ENCODE data around the gene NPW. TPM values are rescaled to one million over a fixed set of nuclear protein-coding genes. Genes with fewer than 3 reads are reported as not detected.

Gene NPW
- total RNA-seq, 1 donor from 2014 or later: not detected

DNA sequence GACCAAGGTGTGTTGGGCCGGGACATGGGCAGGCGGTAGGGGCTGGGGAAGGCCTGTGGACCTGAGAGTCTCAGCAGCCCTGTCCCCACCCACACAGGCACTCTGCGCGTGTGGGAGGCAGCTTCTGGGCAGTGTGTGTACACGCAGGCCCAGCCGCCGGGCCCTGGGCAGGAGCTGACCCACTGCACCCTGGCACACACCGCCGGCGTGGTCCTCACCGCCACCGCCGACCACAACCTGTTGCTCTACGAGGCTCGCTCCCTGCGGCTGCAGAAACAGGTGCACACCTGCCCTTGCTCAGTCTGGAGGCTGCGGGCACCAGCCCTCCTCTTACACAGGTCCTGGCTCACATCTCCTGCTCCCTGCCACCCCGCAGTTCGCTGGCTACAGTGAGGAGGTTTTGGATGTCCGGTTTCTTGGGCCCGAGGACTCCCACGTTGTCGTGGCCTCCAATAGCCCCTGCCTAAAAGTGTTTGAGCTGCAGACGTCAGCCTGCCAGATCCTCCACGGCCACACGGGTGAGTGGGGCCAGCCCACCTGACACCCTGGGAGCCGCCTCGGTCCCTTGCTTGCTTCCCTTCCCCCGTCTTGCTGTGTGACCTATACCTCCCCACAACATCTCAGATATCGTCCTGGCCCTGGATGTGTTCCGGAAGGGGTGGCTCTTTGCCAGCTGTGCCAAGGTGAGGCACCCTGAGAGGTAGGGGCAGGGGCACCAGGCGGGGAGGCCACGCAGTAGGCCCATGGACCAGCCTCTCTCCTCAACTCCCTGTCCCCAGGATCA lies 44.0 kb upstream of the NPW start:
- peaks cover 24% of the 10 kb centered on the region for H3K36me3 ChIP-seq (ENCODE audit: control insufficient read depth, insufficient read depth, low read length)
- DNase-seq (ENCODE audit: low read depth): no peak
- no peak for TF ChIP-seq CTCF (IDR thresholded peaks at IDR 0.05; ENCODE audit: insufficient read depth, low read length, severe bottlenecking)
- no peaks in the 10 kb centered on the region for H3K27me3 ChIP-seq (ENCODE audit: control insufficient read depth, insufficient read depth, low read length)
- H3K4me3 ChIP-seq (ENCODE audit: low read depth, low read length): no peak overlapping the region
- no peak for FAIRE-seq

DNA sequence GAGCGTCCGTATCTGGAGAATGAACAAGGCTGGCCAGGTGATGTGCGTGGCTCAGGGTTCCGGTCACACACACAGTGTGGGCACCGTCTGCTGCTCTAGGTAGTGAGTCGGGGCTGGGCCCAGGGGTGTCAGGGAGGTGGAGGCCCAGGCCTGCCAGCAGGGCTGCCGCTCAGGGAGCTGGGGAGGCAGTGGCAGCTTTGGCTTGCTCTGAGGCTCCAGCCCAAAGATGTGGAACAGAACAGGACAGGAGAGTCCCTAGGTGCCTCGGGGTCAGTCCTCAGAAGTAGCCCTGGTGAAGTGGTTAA lies 43.4 kb upstream of the NPW start:
- H3K27me3 ChIP-seq (ENCODE audit: control insufficient read depth, insufficient read depth, low read length): peaks cover 3% of the 10 kb centered on the region
- DNase-seq (ENCODE audit: low read depth) (no peak), FAIRE-seq (no peak)
- TF ChIP-seq CTCF (IDR thresholded peaks at IDR 0.05; ENCODE audit: insufficient read depth, low read length, severe bottlenecking): no peak
- no peak overlapping the region for H3K4me3 ChIP-seq (ENCODE audit: low read depth, low read length)
- H3K36me3 ChIP-seq (ENCODE audit: control insufficient read depth, insufficient read depth, low read length): peaks cover 24% of the 10 kb centered on the region

GRCh38 chr16:1976951-1977874 lies 42.4 kb upstream of the NPW start:
- peaks cover 24% of the 10 kb centered on the region for H3K36me3 ChIP-seq (ENCODE audit: control insufficient read depth, insufficient read depth, low read length)
- H3K27me3 ChIP-seq (ENCODE audit: control insufficient read depth, insufficient read depth, low read length): peaks cover 5% of the 10 kb centered on the region
- H3K4me3 ChIP-seq (ENCODE audit: low read depth, low read length): no peak overlapping the region
- FAIRE-seq: no peak
- DNase-seq (ENCODE audit: low read depth): no peak
- no peak for TF ChIP-seq CTCF (IDR thresholded peaks at IDR 0.05; ENCODE audit: insufficient read depth, low read length, severe bottlenecking)

GRCh38 chr16:1977875-1978268 lies 41.7 kb upstream of the NPW start:
- TF ChIP-seq CTCF (IDR thresholded peaks at IDR 0.05; ENCODE audit: insufficient read depth, low read length, severe bottlenecking): no peak
- peaks cover 5% of the 10 kb centered on the region for H3K27me3 ChIP-seq (ENCODE audit: control insufficient read depth, insufficient read depth, low read length)
- H3K36me3 ChIP-seq (ENCODE audit: control insufficient read depth, insufficient read depth, low read length): peaks cover 24% of the 10 kb centered on the region
- DNase-seq (ENCODE audit: low read depth) (no peak), FAIRE-seq (no peak)
- H3K4me3 ChIP-seq (ENCODE audit: low read depth, low read length): no peak overlapping the region

DNA sequence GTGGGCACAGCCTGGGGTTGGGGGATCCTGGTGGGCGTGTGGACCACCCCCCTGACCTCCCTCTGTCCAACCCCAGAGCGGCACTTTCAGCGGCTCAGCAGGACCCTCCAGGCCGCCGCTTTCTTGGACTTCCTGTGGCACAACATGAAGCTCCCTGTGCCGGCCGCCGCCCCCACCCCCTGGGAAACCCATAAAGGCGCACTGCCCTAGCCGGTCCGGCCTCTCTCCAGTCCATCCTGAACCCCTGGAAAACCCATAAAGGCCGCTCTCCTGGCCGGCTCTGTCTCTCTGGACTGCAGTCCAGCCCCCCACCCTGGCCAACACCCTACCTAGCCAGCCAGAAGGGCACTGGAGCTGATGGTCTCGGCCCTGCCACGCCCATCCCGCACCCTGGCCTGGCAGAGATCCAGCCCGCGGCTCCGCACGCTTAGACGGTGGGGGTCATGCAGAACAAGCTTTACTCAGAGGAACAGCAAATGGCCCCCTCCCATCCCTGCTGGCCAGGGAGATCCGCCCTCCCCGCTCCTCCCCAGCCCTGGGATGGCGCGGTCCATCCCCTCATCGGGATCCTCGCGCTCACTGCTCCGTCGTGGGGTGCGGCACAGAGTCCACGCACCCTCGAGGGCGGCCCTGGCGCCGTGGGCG lies 41.0 kb upstream of the NPW start:
- DNase-seq (ENCODE audit: low read depth): no peak
- Histone ChIP-seq H3K4me3 (ENCODE audit: low read depth, low read length) (peak overlapping the region; percentile 50), H3K36me3 (ENCODE audit: control insufficient read depth, insufficient read depth, low read length) (peaks cover 24% of the 10 kb centered on the region), H3K27me3 (ENCODE audit: control insufficient read depth, insufficient read depth, low read length) (peaks cover 5% of the 10 kb centered on the region)
- FAIRE-seq: no peak
- no peak for TF ChIP-seq CTCF (IDR thresholded peaks at IDR 0.05; ENCODE audit: insufficient read depth, low read length, severe bottlenecking)

Data from bronchial epithelial cell (primary cell).